IMR-90 (cell line): ENCODE measurements around the gene VPS50. TPM values are rescaled to one million over a fixed set of nuclear protein-coding genes. Genes with fewer than 3 reads are reported as not detected.

Experiments used
- ATAC-seq: fragments of 200-7000 bp; cut with Tn5 transposase; 2 replicates; pipeline ENCODE4 v1.9.1; 2020; ENCODE audit warnings: low read depth, mild to moderate bottlenecking, moderate library complexity
- BruUV-seq: library from RNA; stranded (reverse); fragments of 400-500 nt; replicated peaks from 2 replicates; lab custom pipeline; 2021; lab: Mats Ljungman, UMichigan
- CTCF ChIA-PET: fragments of 300-600 bp; formaldehyde crosslinking; extraction: SDS; loops from one replicate; lab custom pipeline; 2021; ENCODE audit warnings: antibody characterized with exemption; lab: Yijun Ruan, JAX
- POLR2A ChIA-PET: fragments of 300-600 bp; sonication (Branson Sonifier 250); formaldehyde crosslinking; loops from one replicate; lab custom pipeline; 2022; ENCODE audit warnings: antibody characterized with exemption; ENCODE audit not compliant: unreplicated experiment; lab: Charles Lee
- DNase-seq: peaks from one replicate; pipeline ENCODE4 v3.0.0; 2013
- H2AFZ ChIP-seq: replicated peaks from 2 replicates; pipeline ENCODE3; 2013; ENCODE audit warnings: low read length, mild to moderate bottlenecking; ENCODE audit not compliant: poor library complexity
- H2AK5ac ChIP-seq: 2 replicates; pipeline ENCODE4 v1.6.1; 2013; ENCODE audit warnings: low read depth, low read length, inconsistent platforms
- H2AK9ac ChIP-seq: replicated peaks from 2 replicates; pipeline ENCODE3; 2013; ENCODE audit warnings: mild to moderate bottlenecking, low read depth, low read length, moderate library complexity; ENCODE audit not compliant: poor library complexity
- H2BK120ac ChIP-seq: 2 replicates; pipeline ENCODE4 v1.6.1; 2013; ENCODE audit warnings: low read depth, low read length, inconsistent platforms
- H2BK15ac ChIP-seq: 3 replicates; pipeline ENCODE4 v1.6.1; 2013; ENCODE audit warnings: low read depth, low read length, inconsistent platforms
- H2BK20ac ChIP-seq: 2 replicates; pipeline ENCODE4 v1.6.1; 2013; ENCODE audit warnings: low read depth, mild to moderate bottlenecking, inconsistent platforms, low read length, moderate library complexity
- H2BK5ac ChIP-seq: 2 replicates; pipeline ENCODE4 v1.6.1; 2013; ENCODE audit warnings: mild to moderate bottlenecking, low read depth, low read length, inconsistent platforms; ENCODE audit not compliant: poor library complexity, severe bottlenecking
- H3K14ac ChIP-seq: replicated peaks from 2 replicates; pipeline ENCODE4 v1.6.1; 2013; ENCODE audit warnings: low read depth, low read length, inconsistent platforms
- H3K18ac ChIP-seq: 2 replicates; pipeline ENCODE4 v1.6.1; 2013; ENCODE audit warnings: low read depth, low read length, control low read depth
- H3K23ac ChIP-seq: 2 replicates; pipeline ENCODE4 v1.6.1; 2013; ENCODE audit warnings: low read depth, low read length, inconsistent platforms
- H3K27ac ChIP-seq: 2 replicates; pipeline ENCODE4 v1.5.1; 2013; ENCODE audit warnings: mild to moderate bottlenecking, control low read depth, low read length; ENCODE audit not compliant: insufficient read depth
- H3K27me3 ChIP-seq: 2 replicates; pipeline ENCODE4 v1.6.1; 2013; ENCODE audit warnings: low read length; ENCODE audit not compliant: control insufficient read depth, insufficient read depth
- H3K36me3 ChIP-seq: 2 replicates; pipeline ENCODE4 v1.6.1; 2013; ENCODE audit warnings: low read length, mixed read lengths; ENCODE audit not compliant: control insufficient read depth, insufficient read depth
- H3K4ac ChIP-seq: 2 replicates; pipeline ENCODE4 v1.6.1; 2013; ENCODE audit warnings: low read depth, low read length, inconsistent platforms
- H3K4me1 ChIP-seq: 2 replicates; pipeline ENCODE4 v1.6.1; 2013; ENCODE audit warnings: low read length, mixed read lengths; ENCODE audit not compliant: control insufficient read depth, insufficient read depth
- H3K4me2 ChIP-seq: 2 replicates; pipeline ENCODE4 v1.6.1; 2013; ENCODE audit warnings: low read depth, mild to moderate bottlenecking, control low read depth, low read length, moderate library complexity
- H3K4me3 ChIP-seq: 2 replicates; pipeline ENCODE4 v1.5.1; 2013; ENCODE audit warnings: low read depth, mild to moderate bottlenecking, control low read depth, low read length, moderate library complexity; ENCODE audit not compliant: insufficient read depth
- H3K56ac ChIP-seq: 2 replicates; pipeline ENCODE4 v1.6.1; 2013; ENCODE audit warnings: low read length, inconsistent platforms; ENCODE audit not compliant: insufficient read depth; ENCODE audit errors: extremely low read depth
- H3K79me1 ChIP-seq, 2 experiments: 2 replicates each; pipeline ENCODE4 v1.6.1; 2013; ENCODE audit warnings: low read length in 2 of 2, inconsistent platforms in 1 of 2, low read depth in 1 of 2
- H3K9ac ChIP-seq: 2 replicates; pipeline ENCODE4 v1.6.1; 2013; ENCODE audit warnings: low read depth, low read length, control low read depth
- H3K9me1 ChIP-seq: 2 replicates; pipeline ENCODE4 v1.6.1; 2013; ENCODE audit warnings: low read length, inconsistent platforms; ENCODE audit not compliant: insufficient read depth
- H3K9me3 ChIP-seq: 2 replicates; pipeline ENCODE4 v1.6.1; 2013; ENCODE audit warnings: low read length; ENCODE audit not compliant: control insufficient read depth, insufficient read depth
- H4K20me1 ChIP-seq: 2 replicates; pipeline ENCODE4 v1.6.1; 2013; ENCODE audit warnings: low read length, inconsistent platforms; ENCODE audit not compliant: insufficient read depth
- H4K5ac ChIP-seq: 2 replicates; pipeline ENCODE4 v1.6.1; 2013; ENCODE audit warnings: mild to moderate bottlenecking, low read depth, low read length, control low read depth
- H4K8ac ChIP-seq, 2 experiments: 2 replicates each; pipeline ENCODE4 v1.6.1; 2013; ENCODE audit warnings: low read depth in 2 of 2, low read length in 2 of 2, control low read depth in 1 of 2, inconsistent platforms in 1 of 2
- H4K91ac ChIP-seq: 2 replicates; pipeline ENCODE4 v1.6.1; 2013; ENCODE audit warnings: low read depth, low read length, inconsistent platforms; ENCODE audit not compliant: insufficient read depth
- BHLHE40 ChIP-seq: fragments of 150-350 bp; IDR thresholded peaks from 2 replicates; pipeline ENCODE4 v1.6.1; 2016; ENCODE audit warnings: mild to moderate bottlenecking, low read depth, low read length
- CEBPB ChIP-seq: IDR thresholded peaks from 2 replicates; pipeline ENCODE4 v1.6.1; 2012; ENCODE audit warnings: low read depth, low read length, improper control_type of control experiment
- CHD1 ChIP-seq: IDR thresholded peaks from 2 replicates; pipeline ENCODE4 v1.6.1; 2012; ENCODE audit warnings: low read depth, low read length, improper control_type of control experiment
- CTCF ChIP-seq: conservative IDR thresholded peaks from 2 replicates; pipeline ENCODE4 v1.5.1; 2012; ENCODE audit warnings: mild to moderate bottlenecking, low read depth, low read length, improper control_type of control experiment
- ELK1 ChIP-seq: fragments of 150-350 bp; IDR thresholded peaks from 2 replicates; pipeline ENCODE4 v1.6.1; 2016; ENCODE audit warnings: low read depth, mild to moderate bottlenecking, low read length, moderate library complexity, borderline replicate concordance
- FOS ChIP-seq: fragments of 150-350 bp; IDR thresholded peaks from 2 replicates; pipeline ENCODE4 v1.6.1; 2016; ENCODE audit warnings: low read depth, low read length
- MAFK ChIP-seq: IDR thresholded peaks from 2 replicates; pipeline ENCODE4 v1.6.1; 2012; ENCODE audit warnings: low read depth, low read length, improper control_type of control experiment
- MAZ ChIP-seq: IDR thresholded peaks from 2 replicates; pipeline ENCODE4 v1.6.1; 2012; ENCODE audit warnings: low read depth, mild to moderate bottlenecking, low read length, improper control_type of control experiment, moderate library complexity, borderline replicate concordance
- MXI1 ChIP-seq: IDR thresholded peaks from 2 replicates; pipeline ENCODE4 v1.6.1; 2012; ENCODE audit warnings: low read depth, mild to moderate bottlenecking, low read length, moderate library complexity, borderline replicate concordance
- NFE2L2 ChIP-seq: fragments of 150-350 bp; IDR thresholded peaks from 2 replicates; pipeline ENCODE4 v1.6.1; 2016; ENCODE audit warnings: low read depth, mild to moderate bottlenecking, low read length
- RAD21 ChIP-seq: IDR thresholded peaks from 2 replicates; pipeline ENCODE4 v1.6.1; 2012; ENCODE audit warnings: low read length, improper control_type of control experiment
- RCOR1 ChIP-seq: IDR thresholded peaks from 2 replicates; pipeline ENCODE4 v1.6.1; 2012; ENCODE audit warnings: mild to moderate bottlenecking, low read length, improper control_type of control experiment; ENCODE audit not compliant: insufficient replicate concordance
- RFX5 ChIP-seq: IDR thresholded peaks from 2 replicates; pipeline ENCODE4 v1.8.0; 2012; ENCODE audit warnings: low read depth, mild to moderate bottlenecking, low read length, moderate library complexity
- SMC3 ChIP-seq: fragments of 150-350 bp; IDR thresholded peaks from 2 replicates; pipeline ENCODE4 v1.6.1; 2016; ENCODE audit warnings: low read depth, mild to moderate bottlenecking, antibody characterized with exemption, low read length, moderate library complexity
- USF2 ChIP-seq: fragments of 150-350 bp; IDR thresholded peaks from 2 replicates; pipeline ENCODE4 v1.6.1; 2017; ENCODE audit warnings: mild to moderate bottlenecking, antibody characterized with exemption, low read length, low read depth
- WGBS, 2 experiments: methylation state at CpG; one replicate each; pipeline versions ENCODE4 v1.1.5 to v1.1.7; 2013; ENCODE audit warnings: missing lambda C conversion rate in 2 of 2; ENCODE audit not compliant: insufficient read length in 1 of 2; ENCODE audit errors: extremely low coverage in 2 of 2; 5-methylcytosine and 5-hydroxymethylcytosine counted together
- dilution Hi-C: fragments of 300-500 bp; cut with HindIII; formaldehyde crosslinking; loops from one replicate; pipeline ENCODE4 v1.14.3; 2018; ENCODE audit warnings: low sequenced_read_pairs; ENCODE audit not compliant: unreplicated experiment
- in situ Hi-C: fragments of 300-500 bp; cut with MboI; formaldehyde crosslinking; loops from 3 replicates; pipeline ENCODE4 v1.14.3; 2019; ENCODE audit warnings: low sequenced_read_pairs, inconsistent platforms, mixed read lengths
- intact Hi-C: fragments of 100-400 bp; cut with micrococcal nuclease; formaldehyde crosslinking; loops from 2 replicates; pipeline ENCODE4 v1.10.0; 2022
- polyA plus RNA-seq, 3 experiments: library from polyadenylated mRNA; depleted of rRNA; stranded (reverse); fragments of >200 nt; gene quantifications; 2 replicates each; pipeline ENCODE4 v1.2.3, GENCODE V29; 2012; ENCODE audit warnings: low replicate concordance in 1 of 3
- total RNA-seq: library from RNA; depleted of rRNA; stranded (reverse); fragments of >200 nt; gene quantifications from 2 replicates; pipeline ENCODE4 v1.2.3, GENCODE V29; 2012

The VPS50 gene
- total and polyA plus RNA-seq, 2 of the 4 experiments (the other 2 are of a cell fraction), result 7.1 to 22.0 TPM

GRCh38 chr7:93194386-93194785 lies 37.8 kb upstream of the VPS50 start:
- no CpG with 5 or more reads among the region's 3 CpGs for WGBS, 2 experiments
- TF ChIP-seq RAD21 (no peak), NFE2L2 (no peak), ELK1 (no peak), FOS (0 out of 2 replicates have a peak, but pooled peaks have one; percentile 23), RCOR1 (no peak), MXI1 (no peak), MAZ (no peak), CEBPB (peak; percentile 82), RFX5 (no peak), BHLHE40 (peak; percentile 49; the same call in 1 of the 2 replicates), MAFK (no peak), CTCF (no peak), SMC3 (no peak), CHD1 (no peak), USF2 (peak; percentile 53; the same call in 1 of the 2 replicates)
- no peak overlapping the region for H3K56ac ChIP-seq

More at GRCh38 chr7:93194386-93194785, 37.8 kb upstream of the VPS50 start:
- Histone ChIP-seq H4K5ac (no peak overlapping the region), H2BK15ac (no peak overlapping the region), H3K4me2 (0 out of 2 replicates have a peak overlapping the region, but pooled peaks have one; percentile 20), H3K4me1 (no peaks in the 10 kb centered on the region), H3K18ac (no peak overlapping the region), H2BK120ac (no peak overlapping the region), H3K27me3 (peaks cover 9% of the 10 kb centered on the region), H4K8ac (no peak overlapping the region), H2AFZ (no peak overlapping the region), H2AK9ac (no peak overlapping the region), H3K9me1 (no peaks in the 10 kb centered on the region), H3K23ac (no peak overlapping the region), H2BK5ac (no peak overlapping the region), H2BK20ac (no peak overlapping the region), H4K91ac (no peak overlapping the region), H2AK5ac (no peak overlapping the region), H3K4ac (no peak overlapping the region), H4K20me1 (no peaks in the 10 kb centered on the region), H3K9me3 (no peaks in the 10 kb centered on the region), H3K9ac (no peak overlapping the region), H3K14ac (no peak overlapping the region), H3K4me3 (no peak overlapping the region), H3K79me1 (no peaks in the 10 kb centered on the region), H3K36me3 (no peaks in the 10 kb centered on the region), H3K27ac (no peak overlapping the region)
- ChIA-PET CTCF (interaction anchor here (1.0 to 1.1 kb wide), 2 partner anchors 10 kb away, joined by 3 read pairs; no protein-coding TSS in a partner anchor), POLR2A (no interaction called here)
- intact Hi-C loops, result no loop called here
- no TSS peak for BruUV-seq
- dilution Hi-C loops, result no loop called here
- ATAC-seq (peak; percentile 99), DNase-seq (peak; percentile 86)
- in situ Hi-C loops, result no loop called here
